ENCODE data around the gene DEAF1.

The DEAF1 gene

GRCh38 chr11:721741-722345 lies 26.8 kb upstream of the DEAF1 start:
- DNase-seq (ENCODE audit: low read depth): no peak

DNA sequence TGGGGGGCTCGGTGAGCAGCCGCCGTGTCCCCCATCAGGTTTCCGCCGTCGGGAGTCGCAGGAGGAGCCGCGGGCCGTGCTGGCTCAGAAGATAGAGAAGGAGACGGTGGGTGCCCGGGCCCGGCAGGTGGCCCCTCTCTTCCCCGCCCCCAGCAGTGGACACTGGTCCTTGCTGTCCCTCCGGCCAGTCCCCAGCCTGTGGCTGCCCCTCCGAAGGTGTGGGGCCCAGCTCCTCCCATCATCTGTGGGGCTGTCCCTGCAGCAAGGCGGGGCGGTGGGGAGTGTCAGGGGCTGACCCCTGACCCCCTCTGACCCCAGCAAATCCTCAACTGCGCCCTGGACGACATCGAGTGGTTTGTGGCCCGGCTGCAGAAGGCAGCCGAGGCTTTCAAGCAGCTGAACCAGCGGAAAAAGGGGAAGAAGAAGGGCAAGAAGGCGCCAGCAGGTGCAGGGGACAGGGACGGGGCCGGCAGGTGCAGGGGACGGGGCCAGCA lies 26.3 kb upstream of the DEAF1 start:
- DNase-seq (ENCODE audit: low read depth): no peak

GRCh38 chr11:720642-721246 lies 25.7 kb upstream of the DEAF1 start:
- DNase-seq (ENCODE audit: low read depth): no peak

DNA sequence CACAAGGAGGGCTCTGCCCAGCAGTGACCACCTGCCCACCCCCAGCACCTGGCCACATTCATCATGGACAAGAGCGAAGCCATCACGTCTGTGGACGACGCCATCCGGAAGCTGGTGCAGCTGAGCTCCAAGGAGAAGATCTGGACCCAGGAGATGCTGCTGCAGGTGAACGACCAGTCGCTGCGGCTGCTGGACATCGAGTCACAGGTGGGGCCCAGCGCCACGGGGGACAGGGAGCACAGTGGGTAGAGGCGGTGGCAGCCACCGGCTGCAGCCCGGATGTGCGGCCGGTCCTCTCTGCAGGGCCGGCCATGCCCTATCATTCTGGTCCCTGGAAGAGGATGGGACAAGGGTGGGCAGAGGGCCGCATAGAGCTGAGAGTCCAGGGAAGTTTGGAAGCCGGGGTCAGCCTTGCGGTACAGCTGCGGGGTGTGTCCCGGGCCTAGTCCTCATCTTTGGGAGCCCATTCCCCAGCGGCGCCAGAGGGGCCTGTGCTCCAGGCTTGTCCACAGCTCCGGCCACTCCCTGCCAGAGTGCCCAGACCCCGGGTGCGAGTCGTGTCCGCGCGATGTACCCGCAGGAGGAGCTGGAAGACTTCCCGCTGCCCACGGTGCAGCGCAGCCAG lies 25.1 kb upstream of the DEAF1 start:
- DNase-seq (ENCODE audit: low read depth): no peak

DNA sequence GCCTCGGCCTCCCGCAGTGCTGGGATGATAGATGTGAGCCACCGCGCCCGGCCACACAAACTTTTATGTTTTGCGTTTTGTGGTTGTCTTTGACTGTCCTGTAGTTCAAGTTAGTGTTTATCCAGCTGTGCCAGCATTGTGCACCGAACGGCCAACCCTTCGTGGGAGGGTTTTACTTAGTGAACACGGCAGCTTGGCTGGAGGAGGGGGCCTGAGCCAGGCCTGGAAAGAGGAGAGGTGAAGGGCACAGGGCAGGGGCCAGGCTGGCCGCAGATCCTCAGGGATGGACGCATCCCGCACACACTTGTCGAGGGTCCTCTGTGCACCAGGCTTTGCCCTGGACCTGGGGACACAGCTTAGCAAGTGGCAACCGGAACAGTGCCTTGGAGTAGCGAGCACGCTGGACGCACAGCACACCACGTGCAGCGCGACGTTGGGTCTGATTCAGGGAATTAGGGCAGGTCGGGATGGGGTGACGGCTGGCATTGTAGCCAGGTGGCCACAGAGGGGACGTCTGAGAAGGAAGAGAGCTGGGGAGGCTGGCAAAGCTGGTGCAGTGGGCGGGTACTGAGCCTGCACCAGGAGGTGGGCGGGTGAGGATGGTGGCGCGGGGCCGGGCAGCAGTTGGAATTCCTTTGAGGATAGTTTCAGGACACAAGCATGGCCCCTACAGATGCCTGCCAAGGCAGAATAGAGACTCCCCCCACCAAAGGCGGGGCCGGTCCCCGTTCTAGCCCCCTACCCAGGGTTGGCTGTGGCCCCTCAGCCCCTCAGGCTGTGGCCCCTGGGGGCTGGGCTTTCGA lies 24.4 kb upstream of the DEAF1 start:
- DNase-seq (ENCODE audit: low read depth): no peak

DNA sequence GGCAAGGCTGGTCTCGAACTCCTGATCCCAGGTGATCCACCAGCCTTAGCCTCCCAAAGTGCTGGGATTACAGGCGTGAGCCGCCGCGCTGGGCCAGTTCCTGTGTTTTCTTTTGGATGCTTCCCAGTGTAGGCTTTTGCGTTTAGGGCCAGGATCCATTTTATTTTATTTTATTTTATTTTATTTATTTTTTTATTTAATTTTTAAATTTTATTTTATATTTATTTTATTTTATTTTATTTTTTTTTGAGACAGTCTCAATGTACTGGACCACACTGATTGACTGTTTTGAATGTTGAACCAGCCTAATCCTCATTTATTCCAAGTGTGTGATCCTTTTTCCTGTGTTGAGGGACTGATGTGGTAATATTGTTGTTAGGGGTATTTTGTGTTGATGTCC lies 19.4 kb upstream of the DEAF1 start:
- no peak for DNase-seq (ENCODE audit: low read depth)

DNA sequence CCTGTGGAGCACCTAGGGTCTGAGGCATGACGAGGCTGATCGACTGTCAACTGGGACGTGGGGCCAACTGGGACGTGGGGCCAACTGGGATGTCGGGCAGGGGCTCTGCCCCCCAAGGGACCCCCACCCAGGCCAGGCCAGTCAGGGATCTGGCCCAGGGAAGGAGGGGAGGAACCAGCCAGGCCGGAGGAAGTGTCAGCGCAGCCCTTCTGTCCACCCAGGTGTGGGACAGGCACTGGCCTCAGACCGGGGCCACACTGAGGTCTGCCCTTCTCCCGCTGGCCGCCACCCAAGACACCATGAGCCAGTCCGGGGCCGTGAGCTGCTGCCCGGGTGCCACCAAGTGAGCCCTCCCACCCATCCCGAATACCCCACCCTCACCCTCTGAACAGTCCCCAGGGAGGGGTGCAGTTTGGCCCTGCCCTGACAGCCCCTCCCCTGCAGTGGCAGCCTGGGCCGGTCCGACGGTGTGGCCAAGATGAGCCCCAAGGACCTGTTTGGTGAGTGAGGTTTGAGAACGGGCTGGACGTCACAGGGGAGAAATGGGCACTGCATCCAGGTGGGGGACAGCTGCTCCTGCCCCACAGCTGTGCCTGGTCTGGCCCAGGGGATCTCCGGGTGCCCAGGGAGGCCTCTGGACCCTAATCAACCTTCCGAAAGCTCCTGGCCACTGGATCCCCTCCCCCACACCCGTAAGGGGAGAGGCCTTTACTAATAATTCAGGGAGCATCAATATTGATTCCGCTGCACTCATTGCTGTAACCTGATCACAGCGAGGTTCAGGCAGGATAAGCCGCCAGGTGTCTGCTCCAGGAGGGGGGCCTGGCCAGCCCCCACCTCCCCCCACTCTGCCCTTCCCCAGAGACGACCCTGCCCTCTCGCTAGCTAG lies 14.3 kb upstream of the DEAF1 start:
- DNase-seq (ENCODE audit: low read depth): no peak

DNA sequence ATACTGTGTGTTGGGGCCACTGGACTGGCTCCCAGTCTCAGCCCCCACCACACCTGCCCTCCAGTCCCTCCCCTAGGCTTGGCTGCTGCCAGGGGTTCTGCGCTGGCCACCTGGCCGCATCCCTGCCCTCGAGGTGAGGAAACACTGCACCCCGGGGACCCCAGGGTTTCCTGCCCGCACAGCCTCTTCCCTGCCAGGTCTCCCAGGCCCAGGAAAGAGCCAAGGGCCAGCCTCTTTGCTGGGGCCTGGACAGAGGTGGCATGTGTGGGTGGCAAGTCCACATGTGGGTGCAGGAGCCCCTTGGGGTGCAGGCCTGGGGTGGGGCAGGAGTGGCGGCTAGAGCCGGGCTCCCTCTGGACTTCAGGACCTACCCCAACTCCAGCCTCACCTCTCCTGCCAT lies 13.5 kb upstream of the DEAF1 start:
- no peak for DNase-seq (ENCODE audit: low read depth)

GRCh38 chr11:707817-708420 lies 12.9 kb upstream of the DEAF1 start:
- DNase-seq (ENCODE audit: low read depth): no peak

DNA sequence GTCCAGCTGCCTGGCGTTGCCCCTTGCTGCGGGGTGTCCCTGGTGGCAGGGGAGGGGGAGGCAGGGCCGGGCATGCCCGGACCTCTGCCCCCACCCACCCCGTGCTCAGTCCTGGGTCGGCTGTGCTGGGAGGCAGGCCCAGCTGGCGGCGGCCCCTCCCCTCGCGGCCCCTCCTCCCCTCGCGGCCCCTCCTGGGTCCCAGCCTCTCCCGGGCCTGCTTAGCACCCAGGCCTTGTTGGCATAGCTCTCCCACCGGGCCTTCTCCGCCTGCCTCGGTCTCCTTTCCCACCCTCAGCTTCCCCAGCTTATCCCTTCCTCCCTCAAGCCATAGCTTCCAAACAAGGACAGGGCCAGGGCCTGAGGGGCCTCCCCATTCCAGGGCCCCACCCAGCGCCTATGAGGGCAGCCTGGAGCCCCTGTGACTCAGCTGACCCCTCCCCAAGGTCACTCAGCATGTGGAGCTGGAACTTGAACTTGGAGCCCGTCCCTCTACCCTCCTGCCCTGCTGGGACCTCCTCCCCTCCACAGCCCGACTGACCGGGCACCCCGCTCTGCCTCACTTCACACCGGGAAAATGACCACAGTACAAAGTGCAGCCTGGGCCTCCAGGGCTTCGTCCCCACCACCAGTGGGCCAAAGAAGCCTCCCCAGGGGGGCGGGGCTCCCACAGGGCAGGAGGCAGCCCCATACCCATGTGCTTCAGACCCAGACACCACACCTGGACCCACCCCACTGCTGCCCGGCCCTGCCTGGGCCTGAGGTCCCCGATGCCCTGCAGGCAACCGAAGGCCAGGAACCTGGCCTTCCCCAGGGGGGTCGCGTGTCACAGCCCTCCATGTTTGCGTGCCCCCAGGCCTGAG lies 12.2 kb upstream of the DEAF1 start:
- no peak for DNase-seq (ENCODE audit: low read depth)

DNA sequence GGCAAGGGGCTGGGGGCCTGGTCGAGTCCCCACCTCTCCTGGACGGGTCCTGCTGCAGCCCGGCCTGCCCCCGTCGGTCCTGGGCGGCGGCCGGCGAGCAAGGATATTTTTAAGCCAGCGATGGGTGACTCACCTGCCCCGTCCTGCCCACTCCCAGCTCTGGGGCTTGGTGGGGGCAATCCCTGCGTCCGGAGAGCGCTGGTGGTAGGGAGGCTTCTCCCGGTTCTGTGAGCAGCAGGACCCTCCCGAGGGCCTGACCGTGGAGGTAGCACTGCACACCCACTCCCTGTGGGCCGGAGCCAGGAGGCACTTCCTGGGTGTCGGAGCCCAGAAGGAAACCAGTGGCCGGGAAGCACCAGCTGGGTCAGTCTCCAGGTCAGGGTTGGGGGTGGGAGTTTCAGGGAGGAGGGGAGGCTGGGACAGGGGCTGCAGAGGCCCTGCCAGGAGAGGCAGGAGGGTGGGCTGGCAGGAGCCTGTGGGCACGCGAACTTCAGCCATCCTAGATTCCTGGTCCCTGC lies 11.5 kb upstream of the DEAF1 start:
- DNase-seq (ENCODE audit: low read depth): no peak

- no peak for DNase-seq (ENCODE audit: low read depth)
Observed at GRCh38 chr11:705646-706438, 10.8 kb upstream of the DEAF1 start, which contains the start of gene EPS8L2. Gene EPS8L2, plus strand, starts transcription at chr11:706231. Its CDS starts 3,177 bp downstream, at chr11:709408.

DNA sequence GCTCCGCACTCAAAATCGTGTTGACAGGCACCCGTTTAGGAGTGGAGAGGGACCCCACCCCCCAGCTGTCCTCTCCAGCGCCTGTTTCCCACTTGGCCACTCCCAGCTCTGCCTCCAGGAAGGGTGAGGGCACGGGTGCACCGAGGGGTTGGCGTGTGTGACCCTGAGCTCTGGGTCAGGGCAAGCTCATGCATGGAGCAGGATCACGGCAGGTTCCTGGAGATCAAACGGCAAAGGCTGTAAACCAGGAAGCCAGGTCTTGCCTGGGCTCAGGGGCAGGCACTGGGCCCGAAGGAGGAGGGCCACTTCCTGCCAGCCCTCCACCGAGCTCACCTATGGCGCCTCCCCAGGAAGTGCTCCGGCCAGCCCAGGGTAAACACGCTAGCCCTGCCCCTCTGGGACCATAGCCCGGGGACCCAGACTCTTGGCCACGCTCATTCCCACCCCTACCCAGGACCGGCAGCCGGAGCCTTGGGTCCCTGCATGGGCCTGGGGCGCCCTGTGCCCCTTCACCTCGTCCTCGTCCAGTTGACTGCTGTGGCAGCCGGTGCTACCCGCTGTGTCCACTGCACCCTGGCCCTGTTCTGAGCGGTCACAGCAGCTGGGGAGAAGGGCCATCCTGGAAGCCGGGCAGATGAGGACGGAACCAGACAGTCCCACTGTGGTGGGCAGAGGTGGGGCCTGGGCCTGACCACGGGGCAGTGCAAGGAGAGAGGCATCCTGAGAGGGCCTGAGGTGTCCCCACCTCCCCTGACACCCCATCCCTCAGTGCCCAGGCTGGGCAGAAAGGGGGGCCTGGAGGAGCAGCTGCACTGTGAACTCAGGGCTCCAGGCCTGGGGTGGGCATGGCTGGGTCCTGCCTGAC lies 10.0 kb upstream of the DEAF1 start:
- no peak for DNase-seq (ENCODE audit: low read depth)

DNA sequence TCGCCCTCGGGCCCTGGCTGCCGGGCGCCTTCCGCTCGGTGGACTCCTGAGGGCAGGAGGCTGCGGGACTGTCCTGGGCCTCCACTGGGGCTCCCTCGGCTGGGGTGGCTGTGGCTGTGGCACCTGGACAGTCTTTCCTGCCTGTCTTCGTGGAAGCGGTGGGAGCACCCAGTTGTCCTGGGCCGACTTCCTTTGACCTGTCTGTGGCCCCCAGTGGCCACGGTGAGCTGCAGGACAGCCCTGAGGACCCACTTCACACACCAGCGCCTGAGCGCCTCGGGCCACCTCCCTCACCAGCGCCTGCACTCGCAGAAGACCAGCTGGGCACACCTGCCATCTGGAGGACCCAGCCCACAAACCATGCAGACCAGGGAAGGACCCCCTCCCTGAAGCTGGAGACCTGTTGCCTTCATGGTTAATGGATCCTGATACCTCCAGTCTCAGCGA lies 9.2 kb upstream of the DEAF1 start:
- DNase-seq (ENCODE audit: low read depth): no peak

GRCh38 chr11:703506-703905 lies 8.5 kb upstream of the DEAF1 start:
- no peak for DNase-seq (ENCODE audit: low read depth)

DNA sequence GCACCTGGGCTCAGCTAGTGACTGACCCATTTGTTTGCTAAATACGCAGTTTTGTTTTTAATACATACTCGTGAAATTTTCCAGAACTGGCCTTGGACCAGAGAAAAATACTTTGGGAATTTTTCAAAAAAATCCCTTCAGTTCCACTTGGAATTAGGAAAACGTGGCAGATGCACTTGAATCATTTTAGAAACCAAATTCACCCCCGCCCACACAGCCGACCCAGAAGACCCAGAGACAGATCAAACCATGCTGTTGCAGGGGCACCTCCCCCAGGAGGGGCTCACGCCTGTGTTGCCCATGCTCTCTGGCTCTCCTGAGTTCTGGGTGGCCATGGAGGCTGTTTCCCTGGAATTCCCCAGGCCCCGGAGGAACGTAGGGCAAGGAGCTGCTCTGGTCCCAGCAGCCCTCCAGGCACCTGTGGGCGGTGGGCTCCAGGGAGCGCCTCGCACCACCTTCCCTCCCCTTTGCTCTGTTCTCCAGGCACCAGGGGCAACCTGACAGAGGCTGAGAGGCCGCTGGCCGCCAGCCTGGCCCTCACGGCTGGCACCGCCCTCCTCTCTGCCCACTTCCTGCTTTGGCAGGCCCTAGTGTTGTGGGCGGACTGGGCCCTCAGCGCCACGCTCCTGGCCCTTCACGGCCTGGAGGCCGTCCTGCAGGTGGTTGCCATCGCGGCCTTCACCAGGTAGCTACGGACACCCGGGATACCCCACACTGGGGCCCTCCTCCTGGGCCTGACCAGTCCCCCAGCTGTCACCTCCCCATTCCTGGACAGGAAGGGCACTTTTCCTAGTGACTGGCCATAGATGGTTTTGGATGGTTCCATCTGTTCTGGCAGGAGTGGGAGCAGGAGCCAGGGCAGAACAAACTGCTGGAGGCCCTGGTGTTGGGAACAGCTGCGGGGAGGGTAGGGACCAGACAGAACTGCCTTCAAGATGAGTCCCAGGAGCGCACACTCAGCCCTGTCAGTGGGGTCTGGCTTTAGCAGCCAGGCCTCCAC lies 7.7 kb upstream of the DEAF1 start:
- DNase-seq (ENCODE audit: low read depth): no peak
